GM23338 (cell line): ENCODE measurements around the gene DUS4L. TPM values are rescaled to one million over a fixed set of nuclear protein-coding genes. Genes with fewer than 3 reads are reported as not detected.

Experiments used
- ATAC-seq: fragments of 200-7000 bp; cut with Tn5 transposase; 3 replicates; pipeline ENCODE4 v1.9.1; 2020
- DNase-seq: peaks from one replicate; pipeline ENCODE4 v3.0.0-alpha.2; 2015; ENCODE audit warnings: low spot score
- H2AFZ ChIP-seq: fragments of 200-600 bp; sonication (generic); 2 replicates; pipeline ENCODE4 v1.8.0; 2016; ENCODE audit warnings: antibody characterized with exemption, mild to moderate bottlenecking, moderate library complexity
- H3F3A ChIP-seq: fragments of 200-600 bp; sonication (generic); replicated peaks from 2 replicates; pipeline ENCODE4 v1.8.0; 2017; ENCODE audit warnings: antibody characterized with exemption, mixed run types, low read depth
- H3K27ac ChIP-seq: fragments of 200-600 bp; sonication (generic); 2 replicates; pipeline ENCODE4 v1.6.1; 2016; ENCODE audit warnings: low read depth
- H3K27me3 ChIP-seq: fragments of 200-600 bp; sonication (generic); 2 replicates; pipeline ENCODE4 v1.8.0; 2016; ENCODE audit warnings: mild to moderate bottlenecking, mixed run types, moderate library complexity; ENCODE audit not compliant: insufficient read depth
- H3K36me3 ChIP-seq: fragments of 200-600 bp; sonication (generic); 2 replicates; pipeline ENCODE4 v1.8.0; 2016; ENCODE audit warnings: mild to moderate bottlenecking; ENCODE audit not compliant: insufficient read depth
- H3K4me1 ChIP-seq: fragments of 200-600 bp; sonication (generic); 2 replicates; pipeline ENCODE4 v1.8.0; 2016; ENCODE audit warnings: mild to moderate bottlenecking, moderate library complexity; ENCODE audit not compliant: insufficient read depth
- H3K4me2 ChIP-seq: fragments of 200-600 bp; sonication (generic); 2 replicates; pipeline ENCODE4 v1.7.1; 2017; ENCODE audit warnings: mixed run types
- H3K4me3 ChIP-seq: fragments of 200-600 bp; sonication (generic); 2 replicates; pipeline ENCODE4 v1.6.1; 2016; ENCODE audit warnings: mixed run types
- H3K79me2 ChIP-seq: fragments of 200-600 bp; sonication (generic); replicated peaks from 2 replicates; pipeline ENCODE4 v1.8.0; 2017; ENCODE audit warnings: mild to moderate bottlenecking; ENCODE audit not compliant: insufficient read depth
- H3K9me2 ChIP-seq: fragments of 200-600 bp; sonication (generic); 2 replicates; pipeline ENCODE4 v1.8.0; 2017; ENCODE audit not compliant: insufficient read depth
- H4K20me1 ChIP-seq: fragments of 200-600 bp; sonication (generic); replicated peaks from 2 replicates; pipeline ENCODE4 v1.8.0; 2017; ENCODE audit warnings: mild to moderate bottlenecking; ENCODE audit not compliant: insufficient read depth
- H3K27ac Mint-ChIP-seq: 2 replicates; pipeline ENCODE4 v1.8.0; 2020; ENCODE audit warnings: inconsistent platforms, mild to moderate bottlenecking, moderate library complexity, mixed read lengths
- H3K27me3 Mint-ChIP-seq: 3 replicates; pipeline ENCODE4 v1.8.0; 2022; ENCODE audit warnings: low read depth, mild to moderate bottlenecking, moderate library complexity, mixed read lengths, inconsistent platforms; ENCODE audit not compliant: insufficient read depth, poor library complexity
- H3K36me3 Mint-ChIP-seq: 3 replicates; pipeline ENCODE4 v1.8.0; 2021; ENCODE audit warnings: low read depth, mild to moderate bottlenecking, inconsistent platforms, moderate library complexity, mixed read lengths
- H3K4me1 Mint-ChIP-seq: 3 replicates; pipeline ENCODE4 v1.8.0; 2020; ENCODE audit warnings: mild to moderate bottlenecking, inconsistent platforms, mixed read lengths
- H3K4me3 Mint-ChIP-seq: 3 replicates; pipeline ENCODE4 v1.8.0; 2021; ENCODE audit warnings: moderate library complexity, mild to moderate bottlenecking, inconsistent platforms, mixed read lengths
- H3K9me3 Mint-ChIP-seq: 3 replicates; pipeline ENCODE4 v1.8.0; 2020; ENCODE audit warnings: moderate library complexity, mild to moderate bottlenecking, inconsistent platforms, mixed read lengths
- CREB1 ChIP-seq: fragments of 250-450 bp; sonication (Bioruptor Pico); IDR thresholded peaks from 2 replicates; pipeline ENCODE4 v1.5.0; 2020; ENCODE audit warnings: low read depth, mild to moderate bottlenecking, moderate library complexity
- ETS1 ChIP-seq: IDR thresholded peaks from 2 replicates; pipeline ENCODE4 v1.6.1; 2016; ENCODE audit warnings: antibody characterized with exemption
- EZH2 ChIP-seq: fragments of 200-600 bp; sonication (generic); IDR thresholded peaks from one replicate; pipeline ENCODE4 v1.8.0; 2017; ENCODE audit warnings: antibody characterized with exemption, mild to moderate bottlenecking, low read depth; ENCODE audit not compliant: unreplicated experiment
- EZH2phosphoT487 ChIP-seq: fragments of 200-600 bp; sonication (generic); IDR thresholded peaks from one replicate; pipeline ENCODE4 v1.8.1; 2018; ENCODE audit warnings: antibody characterized with exemption; ENCODE audit not compliant: unreplicated experiment
- JUNB ChIP-seq: IDR thresholded peaks from one replicate; pipeline ENCODE4 v1.6.1; 2016; ENCODE audit warnings: antibody characterized with exemption; ENCODE audit not compliant: unreplicated experiment
- NANOG ChIP-seq: IDR thresholded peaks from 2 replicates; pipeline ENCODE4 v1.6.1; 2016; ENCODE audit warnings: antibody characterized with exemption, borderline replicate concordance
- POLR2AphosphoS5 ChIP-seq: IDR thresholded peaks from 2 replicates; pipeline ENCODE4 v1.6.1; 2016; ENCODE audit warnings: antibody characterized with exemption, low read depth
- REST ChIP-seq: IDR thresholded peaks from one replicate; pipeline ENCODE4 v1.6.1; 2018; ENCODE audit warnings: antibody characterized with exemption; ENCODE audit not compliant: unreplicated experiment
- STAT1 ChIP-seq: IDR thresholded peaks from one replicate; pipeline ENCODE4 v1.6.1; 2016; ENCODE audit warnings: antibody characterized with exemption; ENCODE audit not compliant: unreplicated experiment
- ZNF114 ChIP-seq: fragments of 250-450 bp; sonication (Bioruptor Pico); IDR thresholded peaks from 2 replicates; pipeline ENCODE4 v1.5.0; 2020; ENCODE audit warnings: mild to moderate bottlenecking, moderate library complexity
- ZNF331 ChIP-seq: fragments of 250-450 bp; sonication (Bioruptor Pico); IDR thresholded peaks from 2 replicates; pipeline ENCODE4 v1.5.0; 2020; ENCODE audit warnings: low read depth, mild to moderate bottlenecking, moderate library complexity
- polyA plus RNA-seq: library from polyadenylated mRNA; unstranded; fragments of >200 nt; fragmentation: Nextera tagmentation; extraction: Ambion mirVana; gene quantifications from 2 replicates; pipeline ENCODE4 v1.2.1, GENCODE V29; 2016
- total RNA-seq: library from RNA; depleted of rRNA; stranded (reverse); fragments of >200 nt; shearing (Covaris generic); gene quantifications from 2 replicates; pipeline ENCODE4 v1.2.3, GENCODE V29; 2014
- TF ChIP-seq, protein P1 (sequence below), 2 experiments: fragments of 200-600 bp in 1 of 2; sonication (generic) in 1 of 2; conservative IDR thresholded peaks; 2 replicates each; pipeline versions ENCODE4 v1.5.1 to v1.6.1; 2016 to 2017; ENCODE audit warnings: antibody characterized with exemption in 2 of 2, low read depth in 2 of 2, mild to moderate bottlenecking in 2 of 2, moderate library complexity in 1 of 2
- TF ChIP-seq, protein P2 (sequence below): fragments of 250-450 bp; sonication (Bioruptor Pico); IDR thresholded peaks from 2 replicates; pipeline ENCODE4 v1.5.0; 2020; ENCODE audit warnings: mild to moderate bottlenecking, moderate library complexity

Gene DUS4L
- total and polyA plus RNA-seq, 2 experiments from 2014 or later = 16.7 to 22.9 TPM

- no peak overlapping the region for H3K27ac ChIP-seq
- H3K27ac Mint-ChIP-seq = no peak overlapping the region
Observed at GRCh38 chr7:107580716-107581383, 17.1 kb downstream of the DUS4L start.

More at GRCh38 chr7:107580716-107581383, 17.1 kb downstream of the DUS4L start:
- H3K4me3 ChIP-seq = peak overlapping the region; percentile 77
- H2AFZ ChIP-seq = peak overlapping the region; percentile 84; the same call in 1 of the 2 replicates
- H3K4me3 Mint-ChIP-seq = peak overlapping the region; percentile 81
- no peak for ATAC-seq
- H3K36me3 ChIP-seq = no peaks in the 10 kb centered on the region
- H3K36me3 Mint-ChIP-seq = peaks cover 9% of the 10 kb centered on the region; the same call in 1 of the 3 replicates
- H3K4me1 Mint-ChIP-seq = no peaks in the 10 kb centered on the region; the same call in 2 of the 3 replicates
- no peaks in the 10 kb centered on the region for H3K9me3 Mint-ChIP-seq
- H3K79me2 ChIP-seq = no peaks in the 10 kb centered on the region
- peaks cover 12% of the 10 kb centered on the region for H3K27me3 Mint-ChIP-seq
- DNase-seq = no peak
- no peaks in the 10 kb centered on the region for H3K4me1 ChIP-seq
- no peaks in the 10 kb centered on the region for H3K27me3 ChIP-seq
- no peaks in the 10 kb centered on the region for H4K20me1 ChIP-seq
- no peaks in the 10 kb centered on the region for H3K9me2 ChIP-seq
- peak overlapping the region; percentile 89 for H3K4me2 ChIP-seq
- H3F3A ChIP-seq = no peaks in the 10 kb centered on the region
- no peak for TF ChIP-seq JUNB
- TF ChIP-seq POLR2AphosphoS5 = no peak
- no peak for TF ChIP-seq EZH2phosphoT487
- TF ChIP-seq, protein P1, sequence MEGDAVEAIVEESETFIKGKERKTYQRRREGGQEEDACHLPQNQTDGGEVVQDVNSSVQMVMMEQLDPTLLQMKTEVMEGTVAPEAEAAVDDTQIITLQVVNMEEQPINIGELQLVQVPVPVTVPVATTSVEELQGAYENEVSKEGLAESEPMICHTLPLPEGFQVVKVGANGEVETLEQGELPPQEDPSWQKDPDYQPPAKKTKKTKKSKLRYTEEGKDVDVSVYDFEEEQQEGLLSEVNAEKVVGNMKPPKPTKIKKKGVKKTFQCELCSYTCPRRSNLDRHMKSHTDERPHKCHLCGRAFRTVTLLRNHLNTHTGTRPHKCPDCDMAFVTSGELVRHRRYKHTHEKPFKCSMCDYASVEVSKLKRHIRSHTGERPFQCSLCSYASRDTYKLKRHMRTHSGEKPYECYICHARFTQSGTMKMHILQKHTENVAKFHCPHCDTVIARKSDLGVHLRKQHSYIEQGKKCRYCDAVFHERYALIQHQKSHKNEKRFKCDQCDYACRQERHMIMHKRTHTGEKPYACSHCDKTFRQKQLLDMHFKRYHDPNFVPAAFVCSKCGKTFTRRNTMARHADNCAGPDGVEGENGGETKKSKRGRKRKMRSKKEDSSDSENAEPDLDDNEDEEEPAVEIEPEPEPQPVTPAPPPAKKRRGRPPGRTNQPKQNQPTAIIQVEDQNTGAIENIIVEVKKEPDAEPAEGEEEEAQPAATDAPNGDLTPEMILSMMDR (conservative IDR thresholded peaks at IDR 0.05; ENCODE audit: low read depth in 2 of 2) = no peak
- TF ChIP-seq, protein P2, sequence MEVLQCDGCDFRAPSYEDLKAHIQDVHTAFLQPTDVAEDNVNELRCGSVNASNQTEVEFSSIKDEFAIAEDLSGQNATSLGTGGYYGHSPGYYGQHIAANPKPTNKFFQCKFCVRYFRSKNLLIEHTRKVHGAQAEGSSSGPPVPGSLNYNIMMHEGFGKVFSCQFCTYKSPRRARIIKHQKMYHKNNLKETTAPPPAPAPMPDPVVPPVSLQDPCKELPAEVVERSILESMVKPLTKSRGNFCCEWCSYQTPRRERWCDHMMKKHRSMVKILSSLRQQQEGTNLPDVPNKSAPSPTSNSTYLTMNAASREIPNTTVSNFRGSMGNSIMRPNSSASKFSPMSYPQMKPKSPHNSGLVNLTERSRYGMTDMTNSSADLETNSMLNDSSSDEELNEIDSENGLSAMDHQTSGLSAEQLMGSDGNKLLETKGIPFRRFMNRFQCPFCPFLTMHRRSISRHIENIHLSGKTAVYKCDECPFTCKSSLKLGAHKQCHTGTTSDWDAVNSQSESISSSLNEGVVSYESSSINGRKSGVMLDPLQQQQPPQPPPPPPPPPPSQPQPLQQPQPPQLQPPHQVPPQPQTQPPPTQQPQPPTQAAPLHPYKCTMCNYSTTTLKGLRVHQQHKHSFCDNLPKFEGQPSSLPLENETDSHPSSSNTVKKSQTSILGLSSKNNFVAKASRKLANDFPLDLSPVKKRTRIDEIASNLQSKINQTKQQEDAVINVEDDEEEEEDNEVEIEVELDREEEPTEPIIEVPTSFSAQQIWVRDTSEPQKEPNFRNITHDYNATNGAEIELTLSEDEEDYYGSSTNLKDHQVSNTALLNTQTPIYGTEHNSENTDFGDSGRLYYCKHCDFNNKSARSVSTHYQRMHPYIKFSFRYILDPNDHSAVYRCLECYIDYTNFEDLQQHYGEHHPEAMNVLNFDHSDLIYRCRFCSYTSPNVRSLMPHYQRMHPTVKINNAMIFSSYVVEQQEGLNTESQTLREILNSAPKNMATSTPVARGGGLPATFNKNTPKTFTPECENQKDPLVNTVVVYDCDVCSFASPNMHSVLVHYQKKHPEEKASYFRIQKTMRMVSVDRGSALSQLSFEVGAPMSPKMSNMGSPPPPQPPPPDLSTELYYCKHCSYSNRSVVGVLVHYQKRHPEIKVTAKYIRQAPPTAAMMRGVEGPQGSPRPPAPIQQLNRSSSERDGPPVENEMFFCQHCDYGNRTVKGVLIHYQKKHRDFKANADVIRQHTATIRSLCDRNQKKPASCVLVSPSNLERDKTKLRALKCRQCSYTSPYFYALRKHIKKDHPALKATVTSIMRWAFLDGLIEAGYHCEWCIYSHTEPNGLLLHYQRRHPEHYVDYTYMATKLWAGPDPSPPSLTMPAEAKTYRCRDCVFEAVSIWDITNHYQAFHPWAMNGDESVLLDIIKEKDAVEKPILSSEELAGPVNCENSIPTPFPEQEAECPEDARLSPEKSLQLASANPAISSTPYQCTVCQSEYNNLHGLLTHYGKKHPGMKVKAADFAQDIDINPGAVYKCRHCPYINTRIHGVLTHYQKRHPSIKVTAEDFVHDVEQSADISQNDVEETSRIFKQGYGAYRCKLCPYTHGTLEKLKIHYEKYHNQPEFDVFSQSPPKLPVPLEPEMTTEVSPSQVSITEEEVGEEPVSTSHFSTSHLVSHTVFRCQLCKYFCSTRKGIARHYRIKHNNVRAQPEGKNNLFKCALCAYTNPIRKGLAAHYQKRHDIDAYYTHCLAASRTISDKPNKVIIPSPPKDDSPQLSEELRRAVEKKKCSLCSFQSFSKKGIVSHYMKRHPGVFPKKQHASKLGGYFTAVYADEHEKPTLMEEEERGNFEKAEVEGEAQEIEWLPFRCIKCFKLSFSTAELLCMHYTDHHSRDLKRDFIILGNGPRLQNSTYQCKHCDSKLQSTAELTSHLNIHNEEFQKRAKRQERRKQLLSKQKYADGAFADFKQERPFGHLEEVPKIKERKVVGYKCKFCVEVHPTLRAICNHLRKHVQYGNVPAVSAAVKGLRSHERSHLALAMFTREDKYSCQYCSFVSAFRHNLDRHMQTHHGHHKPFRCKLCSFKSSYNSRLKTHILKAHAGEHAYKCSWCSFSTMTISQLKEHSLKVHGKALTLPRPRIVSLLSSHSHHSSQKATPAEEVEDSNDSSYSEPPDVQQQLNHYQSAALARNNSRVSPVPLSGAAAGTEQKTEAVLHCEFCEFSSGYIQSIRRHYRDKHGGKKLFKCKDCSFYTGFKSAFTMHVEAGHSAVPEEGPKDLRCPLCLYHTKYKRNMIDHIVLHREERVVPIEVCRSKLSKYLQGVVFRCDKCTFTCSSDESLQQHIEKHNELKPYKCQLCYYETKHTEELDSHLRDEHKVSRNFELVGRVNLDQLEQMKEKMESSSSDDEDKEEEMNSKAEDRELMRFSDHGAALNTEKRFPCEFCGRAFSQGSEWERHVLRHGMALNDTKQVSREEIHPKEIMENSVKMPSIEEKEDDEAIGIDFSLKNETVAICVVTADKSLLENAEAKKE (CRISPR knock-in tag) = no peak
- no peak for TF ChIP-seq STAT1
- TF ChIP-seq EZH2 = no peak
- no peak for TF ChIP-seq CREB1 (CRISPR knock-in tag)
- no peak for TF ChIP-seq ZNF331
- no peak for TF ChIP-seq ETS1
- TF ChIP-seq REST = no peak
- no peak for TF ChIP-seq NANOG
- no peak for TF ChIP-seq ZNF114 (CRISPR knock-in tag)
